ENCODE results near the gene NEUROD1.
"Not testable (repeated sequence)": the region's sequence is repeated elsewhere in the genome, so short reads cannot be mapped to it uniquely, and the experiment has no call there.

Gene NEUROD1

GRCh38 chr2:181680055-181680936 is at the start of gene NEUROD1:
Gene NEUROD1 (minus strand): TSS chr2:181680517. CDS start chr2:181678860, 1,657 bp downstream.
- DNase-seq: no peak

DNA sequence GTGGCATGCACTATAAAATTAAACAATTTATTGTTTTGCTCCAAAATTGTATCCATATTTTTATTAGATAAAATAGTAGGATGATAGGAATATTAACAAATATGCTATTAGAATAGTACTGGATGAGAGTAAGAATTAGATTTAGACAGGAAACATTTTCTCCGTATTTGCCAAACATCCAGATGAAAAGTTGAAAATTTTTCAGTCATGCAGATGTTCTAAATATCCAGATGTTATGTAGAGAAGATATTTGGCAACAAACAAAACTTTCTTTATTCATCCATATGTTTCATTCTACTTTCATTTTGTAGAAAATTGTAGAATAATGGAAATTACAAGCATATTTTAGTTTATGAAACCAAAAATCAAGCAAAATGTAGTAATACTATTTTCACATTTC is 45.2 kb upstream of the NEUROD1 start:
- no peak for DNase-seq

GRCh38 chr2:181724662-181725061 is 44.3 kb upstream of the NEUROD1 start:
- DNase-seq: no peak

GRCh38 chr2:181723731-181724130 is 43.4 kb upstream of the NEUROD1 start:
- DNase-seq: no peak

- peak; percentile 42 for DNase-seq
Measured at GRCh38 chr2:181715033-181715630, 34.8 kb upstream of the NEUROD1 start.

GRCh38 chr2:181711051-181711450 is 30.7 kb upstream of the NEUROD1 start:
- not testable (repeated sequence) for DNase-seq

DNA sequence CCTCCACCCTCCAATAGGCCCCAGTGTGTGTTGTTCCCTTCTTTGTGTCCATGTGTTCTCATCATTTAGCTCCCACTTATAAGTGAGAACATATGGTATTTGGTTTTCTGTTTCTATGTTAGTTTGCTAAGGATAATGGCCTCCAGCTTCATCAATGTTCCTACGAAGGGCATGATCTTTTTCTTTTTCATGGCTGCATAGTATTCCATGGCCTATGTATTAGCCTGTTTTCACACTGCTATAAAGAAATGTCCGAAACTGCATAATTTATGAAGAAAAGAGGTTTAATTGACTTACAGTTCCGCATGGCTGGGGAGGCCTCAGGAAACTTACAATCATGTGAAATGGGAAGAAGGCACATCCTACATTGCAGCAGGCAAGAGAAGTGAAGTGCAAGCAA is 22.2 kb upstream of the NEUROD1 start:
- DNase-seq: not testable (repeated sequence)

DNA sequence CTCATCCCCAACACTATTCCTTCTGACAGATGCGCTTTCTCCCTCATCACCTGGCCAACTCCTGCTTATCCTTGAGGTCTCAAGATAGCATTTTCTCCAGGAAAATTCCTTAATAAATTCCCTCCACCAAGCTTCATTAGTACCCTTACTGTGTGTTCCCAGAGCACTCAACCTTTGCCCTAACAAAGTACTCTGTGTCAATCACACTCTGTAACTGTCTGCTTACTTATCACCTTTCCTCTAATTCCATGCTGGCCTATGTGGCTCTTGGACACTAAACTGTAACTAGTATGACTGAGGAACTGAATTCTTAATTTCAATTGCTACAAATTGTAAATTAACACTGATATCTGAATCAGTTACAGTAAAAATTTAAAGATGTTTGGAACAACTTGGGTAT is 17.9 kb upstream of the NEUROD1 start:
- no peak for DNase-seq

DNA sequence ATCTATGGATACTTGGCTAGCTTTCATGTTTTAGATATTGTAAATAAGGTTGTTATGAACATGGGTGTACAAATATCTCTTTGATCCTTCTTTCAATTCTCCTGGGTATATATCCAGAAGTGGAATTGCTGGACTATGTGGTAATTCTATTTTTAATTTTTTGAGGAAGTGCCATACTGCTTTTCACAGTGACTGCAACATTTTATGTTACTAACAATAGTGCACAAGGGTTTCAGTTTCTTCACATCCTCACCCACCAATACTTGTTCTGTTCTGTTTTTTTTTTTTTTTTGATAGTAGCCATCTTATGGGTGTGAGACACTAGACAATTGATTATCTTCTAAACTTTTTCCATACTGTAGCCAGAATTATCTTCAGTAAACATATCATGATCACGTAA is 17.3 kb upstream of the NEUROD1 start:
- DNase-seq: no peak

GRCh38 chr2:181697126-181697525 is 16.8 kb upstream of the NEUROD1 start:
- DNase-seq: no peak

DNA sequence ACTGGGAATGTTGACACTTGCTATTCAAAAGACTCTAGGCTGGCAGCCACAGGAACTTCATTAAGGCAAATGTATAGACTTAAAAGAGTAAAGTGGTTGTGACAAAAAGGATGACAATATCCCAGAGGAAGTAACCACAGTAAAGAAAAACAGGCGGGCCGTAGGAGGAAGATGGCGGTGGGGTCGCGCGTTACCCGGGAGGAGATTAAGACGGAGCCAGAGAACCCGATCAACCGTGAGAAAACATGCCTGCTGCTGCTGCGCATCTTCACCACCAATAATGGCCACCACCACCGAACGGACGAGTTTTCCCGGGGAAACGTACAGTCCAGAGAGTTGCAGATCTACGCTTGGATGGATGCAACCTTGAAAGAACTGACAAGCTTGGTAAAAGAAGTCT is 14.0 kb upstream of the NEUROD1 start:
- DNase-seq: no peak

- no peak for DNase-seq
Measured at GRCh38 chr2:181690860-181691259, 10.5 kb upstream of the NEUROD1 start.

GRCh38 chr2:181686576-181687185 is 6.4 kb upstream of the NEUROD1 start:
- no peak for DNase-seq

GRCh38 chr2:181685150-181685688 is 4.9 kb upstream of the NEUROD1 start:
- DNase-seq: no peak

GRCh38 chr2:181684454-181685149 is 4.3 kb upstream of the NEUROD1 start:
- DNase-seq: no peak

DNA sequence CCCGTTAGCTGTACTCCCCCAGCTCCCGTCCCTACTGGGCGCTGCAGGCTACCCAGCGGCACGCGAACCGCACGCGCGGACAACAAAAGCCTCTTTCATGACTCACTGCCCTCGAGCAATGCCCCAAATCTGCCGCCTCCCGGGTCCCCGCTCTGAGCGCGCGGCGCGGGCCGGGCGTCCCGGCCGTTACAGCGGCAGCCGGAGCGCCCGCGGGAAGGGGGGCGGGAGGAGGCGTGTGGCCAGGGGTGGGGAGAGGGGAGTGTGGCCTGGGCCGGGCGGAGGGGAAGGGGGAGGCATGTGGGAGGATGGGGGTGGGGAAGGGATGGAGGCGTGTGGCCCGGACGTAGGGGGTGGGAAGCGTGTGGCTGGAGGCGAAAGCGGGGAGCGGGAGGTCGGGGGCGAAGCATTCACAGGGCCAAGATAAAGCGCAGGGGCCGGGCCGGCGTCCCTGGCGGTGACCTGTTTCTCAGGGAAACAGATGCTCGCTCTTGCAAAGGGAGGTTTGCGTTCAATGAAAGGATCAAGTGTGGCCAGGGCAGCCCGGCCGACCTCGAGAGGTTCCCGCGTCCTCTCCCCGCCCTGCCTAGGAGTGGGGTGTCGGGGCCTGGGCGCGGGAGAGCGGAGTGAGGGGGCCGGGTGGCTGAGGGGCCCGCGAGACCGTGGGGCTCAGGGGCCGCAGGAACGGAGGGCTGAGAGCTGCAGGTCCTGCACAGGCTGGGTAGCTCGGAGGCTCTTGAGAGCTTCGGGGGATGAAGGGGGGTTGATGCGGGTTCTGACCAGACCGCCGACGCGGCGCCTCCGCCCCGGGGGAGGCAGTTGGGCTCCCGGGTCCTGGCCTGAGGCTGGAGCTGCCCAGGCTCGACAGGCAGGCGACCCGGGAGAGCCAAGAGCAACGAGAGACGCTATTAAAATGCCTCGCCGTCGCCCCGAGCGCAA is 3.5 kb upstream of the NEUROD1 start:
- peak; percentile 61 for DNase-seq

DNA sequence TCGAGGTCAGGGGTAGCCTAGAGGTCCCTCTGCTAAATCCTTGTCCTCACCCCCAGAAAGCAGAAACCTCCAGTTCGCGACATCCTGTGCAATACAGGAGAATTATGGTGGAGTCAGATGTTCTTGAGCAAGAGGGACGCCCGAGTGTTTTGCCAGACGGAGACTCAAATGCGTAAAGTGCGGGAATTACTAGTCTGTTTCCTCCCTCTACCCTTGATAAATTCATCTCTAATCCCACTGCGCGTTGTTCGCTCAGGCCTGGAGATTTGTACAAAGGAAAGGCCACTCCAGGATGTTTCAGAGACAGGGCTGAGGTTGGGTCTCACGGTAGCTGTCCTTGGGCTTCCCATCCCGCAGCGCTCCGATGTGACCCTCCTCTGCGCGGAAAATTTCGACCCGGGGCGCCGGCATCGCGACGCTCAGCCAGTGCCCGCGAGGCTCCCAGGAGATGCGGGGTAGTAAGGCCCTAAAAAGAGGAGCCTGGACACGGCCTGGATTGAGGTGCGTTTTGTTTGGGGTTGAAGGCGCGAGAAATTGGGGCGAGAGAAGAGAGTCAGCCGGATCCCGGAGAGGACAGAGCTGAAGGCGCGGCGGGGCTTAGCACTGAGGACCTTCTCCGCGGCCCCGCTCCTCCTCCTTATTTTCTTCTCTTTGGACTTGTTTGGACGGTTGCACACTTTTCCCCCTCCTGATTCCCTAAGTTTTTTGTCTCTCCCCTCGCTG is 2.6 kb upstream of the NEUROD1 start:
- DNase-seq: no peak

DNA sequence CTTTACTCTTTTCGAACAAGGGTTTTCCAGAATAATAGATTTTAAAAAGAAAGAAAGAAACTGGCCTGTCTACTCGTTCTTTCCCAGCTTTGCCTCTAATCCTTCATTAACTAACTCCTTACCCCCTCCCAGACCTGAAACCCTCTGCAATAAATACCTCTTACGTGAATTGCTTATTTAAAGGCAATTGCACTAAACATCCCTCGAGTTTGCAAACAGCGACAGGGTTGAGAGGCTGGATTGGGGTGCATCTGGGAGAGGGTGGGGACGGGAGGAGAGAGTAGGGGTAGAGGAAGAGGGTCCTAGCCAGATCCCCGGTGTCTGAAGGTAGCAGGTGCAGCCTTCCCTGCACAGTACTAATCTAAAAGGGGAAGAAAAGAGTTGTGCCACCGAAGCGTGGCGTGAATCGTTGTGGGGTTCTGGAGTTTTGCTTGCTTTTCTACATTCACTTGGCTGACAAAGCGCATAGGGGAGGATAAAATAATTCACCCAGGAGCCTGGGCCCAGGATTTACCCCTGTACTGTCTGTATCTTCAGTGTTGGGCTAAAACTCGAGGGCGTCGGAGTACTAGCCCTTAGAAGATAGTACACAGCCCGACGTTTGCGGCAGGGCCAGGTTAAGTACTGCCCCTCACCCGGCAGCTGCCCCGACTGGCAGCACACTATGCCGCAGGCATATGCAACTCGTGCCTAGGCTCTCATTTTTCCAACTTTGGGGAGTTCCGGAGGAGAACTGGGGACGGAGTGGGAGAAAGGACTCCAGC is 1.9 kb upstream of the NEUROD1 start:
- DNase-seq: no peak

- no peak for DNase-seq
Measured at GRCh38 chr2:181680937-181681811, 857 bp upstream of the NEUROD1 start.

Measured in T1000 (cell line).